HG03097 (cell line): ENCODE data around the gene TRNAU1AP.
"Not testable (repeated sequence)": the region's sequence is repeated elsewhere in the genome, so short reads cannot be mapped to it uniquely, and the experiment has no call there.

ENCODE experiments used
- ATAC-seq: cut with Tn5 transposase; IDR thresholded peaks from one replicate; pipeline ENCODE4 v1.9.1; 2021; ENCODE audit not compliant: unreplicated experiment, low FRiP score

TRNAU1AP gene

GRCh38 chr1:28572891-28573290 lies 20.0 kb downstream of the TRNAU1AP start:
- ATAC-seq, result not testable (repeated sequence)

GRCh38 chr1:28573564-28573963 lies 20.7 kb downstream of the TRNAU1AP start:
- ATAC-seq, result no peak

- ATAC-seq, result no peak
Observed at GRCh38 chr1:28577052-28577678, 24.3 kb downstream of the TRNAU1AP start.

- ATAC-seq, result no peak
Observed at GRCh38 chr1:28577738-28578536, 25.1 kb downstream of the TRNAU1AP start.

GRCh38 chr1:28578696-28579218 lies 25.9 kb downstream of the TRNAU1AP start:
- no peak for ATAC-seq

GRCh38 chr1:28579401-28579800 lies 26.5 kb downstream of the TRNAU1AP start:
- ATAC-seq, result no peak

- peak; percentile 20 for ATAC-seq
Observed at GRCh38 chr1:28580722-28581530, 28.0 kb downstream of the TRNAU1AP start.

- ATAC-seq, result peak; percentile 78
Observed at GRCh38 chr1:28581531-28582247, 28.8 kb downstream of the TRNAU1AP start.

GRCh38 chr1:28582248-28582615 lies 29.3 kb downstream of the TRNAU1AP start:
- no peak for ATAC-seq

- ATAC-seq, result not testable (repeated sequence)
Observed at GRCh38 chr1:28586585-28587391, 33.9 kb downstream of the TRNAU1AP start.

- ATAC-seq, result no peak
Observed at GRCh38 chr1:28591708-28592320, 38.9 kb downstream of the TRNAU1AP start, which contains the start of gene RAB42. RAB42 (plus strand) TSS chr1:28592265; CDS start chr1:28592512, 247 bp downstream.

GRCh38 chr1:28592321-28593071 lies 39.6 kb downstream of the TRNAU1AP start:
- no peak for ATAC-seq

- not testable (repeated sequence) for ATAC-seq
Observed at GRCh38 chr1:28593988-28594356, 41.1 kb downstream of the TRNAU1AP start.

- ATAC-seq, result not testable (repeated sequence)
Observed at GRCh38 chr1:28594686-28595411, 42.0 kb downstream of the TRNAU1AP start.

GRCh38 chr1:28595412-28596191 lies 42.7 kb downstream of the TRNAU1AP start:
- ATAC-seq, result no peak

GRCh38 chr1:28596276-28596675 lies 43.4 kb downstream of the TRNAU1AP start:
- not testable (repeated sequence) for ATAC-seq

GRCh38 chr1:28601696-28602095 lies 48.8 kb downstream of the TRNAU1AP start:
- ATAC-seq, result no peak
